GM19324 (cell line): ENCODE results near the gene GAD2.
"Not testable (repeated sequence)": the region's sequence is repeated elsewhere in the genome, so short reads cannot be mapped to it uniquely, and the experiment has no call there.

Source experiments
- ATAC-seq: cut with Tn5 transposase; IDR thresholded peaks from one replicate; pipeline ENCODE4 v1.9.1; 2021; ENCODE audit warnings: mild to moderate bottlenecking, moderate library complexity; ENCODE audit not compliant: unreplicated experiment, low FRiP score

The GAD2 gene

DNA sequence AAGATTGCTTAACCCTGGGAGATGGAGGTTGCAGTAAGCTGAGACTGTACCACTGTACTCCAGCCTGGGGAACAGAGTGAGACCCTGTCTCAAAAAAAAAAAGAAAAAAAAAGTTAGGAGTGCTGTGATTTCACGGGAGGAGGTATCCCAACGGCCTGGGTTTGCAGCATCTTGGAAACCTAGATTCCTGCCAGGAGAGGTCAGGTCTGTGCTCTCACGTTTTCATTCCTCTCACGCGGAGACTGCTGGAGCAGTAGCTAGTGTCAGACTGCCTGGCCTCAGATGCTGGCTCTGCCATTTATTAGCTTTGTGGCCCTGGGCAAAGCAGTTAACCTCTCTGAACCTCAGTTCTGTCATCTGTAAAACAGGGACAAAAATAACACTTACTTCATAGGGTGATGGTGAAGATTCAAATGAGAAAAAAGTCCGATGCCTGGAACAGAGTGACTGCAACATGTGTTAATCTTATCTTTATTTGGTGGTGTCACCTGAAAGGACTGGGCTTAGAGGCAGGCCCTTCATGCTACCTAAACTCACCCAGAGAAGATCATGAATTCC lies 94.9 kb downstream of the GAD2 start:
- no peak for ATAC-seq

DNA sequence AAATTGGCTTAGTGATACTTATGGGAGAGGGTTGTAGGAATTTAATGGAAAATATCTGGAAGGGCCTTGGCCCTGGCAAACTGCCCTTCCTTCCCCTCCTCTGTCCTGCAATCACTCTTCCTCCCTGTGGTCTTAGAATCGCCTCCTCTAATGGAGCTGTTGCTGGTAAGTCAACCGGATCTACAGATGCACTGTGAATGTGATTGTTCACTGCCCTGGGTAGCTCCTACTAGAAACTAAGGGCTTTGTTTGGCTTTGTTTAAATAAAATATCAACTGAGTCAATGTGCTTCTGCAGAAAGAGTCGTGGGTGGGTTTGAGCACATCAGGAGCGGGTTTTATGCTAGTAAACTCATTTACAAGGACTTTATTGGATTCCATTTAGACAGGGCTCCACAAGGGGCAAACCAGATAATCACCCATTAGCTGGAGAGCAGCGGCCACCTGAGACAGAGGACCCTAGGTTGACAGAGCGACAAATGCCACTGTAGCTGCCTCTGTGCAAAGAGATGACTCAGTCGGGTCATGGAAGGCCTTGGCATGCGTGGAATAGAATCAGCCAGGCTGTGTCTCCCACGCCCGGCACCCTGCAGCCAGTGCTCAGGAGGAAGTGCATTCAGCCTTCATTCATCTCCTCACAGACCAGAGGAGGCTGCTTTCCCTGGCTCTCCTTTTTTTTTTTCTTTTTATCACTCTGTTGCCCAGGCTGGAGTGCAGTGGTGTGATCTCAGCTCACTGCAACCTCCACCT lies 97.9 kb downstream of the GAD2 start:
- ATAC-seq, result no peak

DNA sequence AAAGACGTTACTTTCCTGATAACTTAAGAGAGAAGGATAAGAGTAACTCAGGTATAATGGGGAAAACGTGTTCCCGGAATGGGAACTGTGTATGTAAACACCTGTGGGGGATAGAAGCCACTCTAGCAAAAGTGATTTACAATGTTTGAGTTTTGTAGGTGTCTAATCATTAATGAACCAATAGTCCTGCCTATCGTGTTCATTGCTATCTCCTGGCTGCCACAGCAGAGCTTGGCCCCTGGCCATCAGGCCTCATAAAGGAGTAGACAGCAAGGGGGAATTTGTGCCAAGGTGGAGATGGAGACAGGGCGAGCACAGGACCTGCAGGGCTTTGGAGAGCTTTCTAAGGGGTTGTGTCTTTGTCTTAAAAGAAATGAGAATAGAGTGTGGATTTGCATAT lies 102.1 kb downstream of the GAD2 start:
- no peak for ATAC-seq

DNA sequence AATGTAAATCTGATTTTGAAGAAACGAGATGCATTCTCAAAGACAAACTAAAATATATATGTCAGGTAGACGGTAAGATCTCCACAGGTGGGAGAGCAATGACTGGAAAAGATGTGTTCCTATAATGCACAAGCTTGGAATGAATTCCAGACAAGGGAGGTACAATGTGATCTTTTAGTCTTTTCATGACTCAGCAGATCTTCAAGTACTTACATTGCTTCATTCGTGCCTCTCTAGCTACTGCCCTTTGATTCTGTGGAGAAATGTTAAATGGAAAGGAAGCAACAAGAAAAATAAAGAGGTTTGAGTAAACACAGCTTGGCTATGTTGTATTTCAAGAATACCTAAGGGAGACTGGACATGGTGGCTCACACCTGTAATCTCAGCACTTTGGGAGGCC lies 106.6 kb downstream of the GAD2 start:
- no peak for ATAC-seq

DNA sequence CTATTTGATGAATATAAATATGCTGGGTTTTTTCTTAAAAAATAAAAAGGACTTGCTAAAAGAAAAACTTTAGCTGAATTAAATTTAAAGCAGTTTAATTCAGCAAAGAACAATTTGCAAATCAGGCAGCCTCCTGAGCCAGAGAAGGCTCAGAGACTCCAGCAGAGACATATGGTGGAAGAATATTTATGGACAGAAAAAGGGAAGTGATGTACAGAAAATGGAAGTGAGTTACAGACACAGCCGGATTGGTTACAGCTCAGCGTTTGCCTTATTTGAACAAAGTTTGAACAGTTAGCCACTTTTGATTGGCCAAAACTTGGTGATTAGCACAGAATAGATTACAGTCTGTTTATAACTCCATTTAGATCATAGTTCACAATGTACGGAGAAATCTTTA lies 110.3 kb downstream of the GAD2 start:
- no peak for ATAC-seq

DNA sequence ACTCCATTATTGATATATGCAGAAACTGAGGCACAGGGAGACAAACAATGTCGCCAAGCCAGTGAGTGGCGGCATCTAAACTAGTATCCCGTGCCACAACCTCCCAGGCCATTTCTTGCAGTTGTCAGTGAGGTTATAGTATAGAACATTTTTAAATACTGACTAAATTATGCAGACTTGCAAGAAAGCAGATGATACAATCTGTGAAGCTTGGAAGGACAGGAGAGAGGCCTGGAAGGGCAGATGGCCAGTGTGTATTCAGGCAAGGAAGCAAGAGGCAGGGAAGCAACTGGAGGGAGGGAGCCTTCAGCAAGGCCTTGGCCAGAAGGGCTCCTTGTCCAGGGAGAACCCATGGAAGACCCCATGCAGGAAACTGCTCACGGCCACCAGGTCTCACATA lies 111.2 kb downstream of the GAD2 start:
- ATAC-seq, result no peak

DNA sequence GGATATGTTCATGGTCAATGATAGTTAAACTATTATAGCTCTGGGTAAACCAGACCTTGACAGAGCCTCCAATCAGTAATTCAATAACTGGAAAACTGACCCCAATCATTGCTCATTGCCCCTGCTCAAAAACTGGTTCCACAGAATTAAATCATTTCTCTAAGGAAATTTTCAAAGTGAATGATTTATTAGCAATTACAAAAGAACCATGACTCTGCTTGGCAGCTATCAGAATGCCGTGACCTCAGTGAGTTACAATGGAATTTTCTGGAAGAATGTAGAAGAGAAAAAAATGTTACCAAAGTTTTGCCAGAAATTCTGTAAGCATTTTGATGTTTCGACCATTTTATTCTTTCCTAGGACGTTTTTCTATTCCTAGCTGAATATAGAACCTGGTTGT lies 114.8 kb downstream of the GAD2 start:
- no peak for ATAC-seq

DNA sequence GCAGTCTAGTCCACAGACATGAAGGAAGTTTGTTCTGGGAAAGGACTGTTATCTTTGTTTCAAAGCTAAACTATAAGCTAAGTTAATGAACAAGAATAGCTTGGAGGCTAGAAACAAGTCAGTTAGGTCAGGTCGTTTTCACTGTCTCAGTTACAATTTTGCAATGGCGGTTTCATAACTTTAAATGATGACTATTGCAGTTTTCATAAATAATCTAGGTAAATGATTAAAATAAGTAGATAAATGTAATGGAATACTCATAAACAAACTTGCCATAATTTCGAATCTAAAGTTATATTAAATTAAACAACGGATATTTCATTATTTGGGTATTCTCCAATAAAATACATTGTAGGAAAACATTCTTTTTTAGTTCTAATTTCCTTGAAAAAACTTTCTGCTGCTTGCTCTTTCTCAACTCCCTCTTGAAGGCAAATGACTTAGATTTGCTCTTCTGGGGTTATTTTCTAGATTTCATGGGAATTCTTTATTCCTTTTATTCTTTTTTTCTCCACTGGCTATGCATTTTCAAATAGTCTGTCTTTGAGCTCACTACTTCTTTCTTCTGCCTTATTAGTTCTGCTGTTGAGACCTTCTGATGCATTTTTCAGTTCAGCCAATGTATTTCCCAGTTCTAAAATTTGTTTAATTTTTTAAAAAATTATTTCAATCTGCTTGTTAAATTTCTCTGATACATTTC lies 117.8 kb downstream of the GAD2 start:
- ATAC-seq, result no peak

DNA sequence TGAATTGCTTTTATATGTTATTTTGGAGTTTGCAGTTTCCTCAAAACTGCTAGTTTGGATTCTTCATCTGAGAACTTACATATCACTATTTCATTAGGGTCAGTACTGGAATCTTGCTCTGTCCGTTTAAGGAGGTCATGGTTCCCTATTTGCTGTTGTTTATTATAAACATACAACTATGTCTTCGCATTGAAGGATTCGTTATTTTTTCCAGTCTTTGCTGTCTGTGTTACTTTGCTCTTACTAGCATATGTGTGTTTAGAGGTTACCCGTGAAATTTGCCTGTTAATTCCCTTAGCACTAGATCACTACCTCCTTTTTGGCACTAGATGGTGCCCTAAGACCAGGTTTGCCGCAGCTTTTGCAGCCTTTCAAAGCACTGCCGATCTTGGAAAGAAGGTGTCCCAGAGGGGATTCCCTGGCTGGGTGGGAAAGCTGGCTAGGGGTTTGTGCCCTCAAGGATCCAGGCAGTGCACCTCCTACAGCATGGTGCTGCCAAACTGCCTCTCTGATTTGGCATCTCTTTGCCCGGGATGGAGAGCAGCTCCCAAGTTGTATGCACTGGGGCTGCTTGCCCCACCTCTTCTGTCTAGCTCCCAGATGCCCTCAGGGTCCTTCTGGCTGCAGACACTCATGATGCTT lies 118.5 kb downstream of the GAD2 start:
- peak; percentile 68 for ATAC-seq

DNA sequence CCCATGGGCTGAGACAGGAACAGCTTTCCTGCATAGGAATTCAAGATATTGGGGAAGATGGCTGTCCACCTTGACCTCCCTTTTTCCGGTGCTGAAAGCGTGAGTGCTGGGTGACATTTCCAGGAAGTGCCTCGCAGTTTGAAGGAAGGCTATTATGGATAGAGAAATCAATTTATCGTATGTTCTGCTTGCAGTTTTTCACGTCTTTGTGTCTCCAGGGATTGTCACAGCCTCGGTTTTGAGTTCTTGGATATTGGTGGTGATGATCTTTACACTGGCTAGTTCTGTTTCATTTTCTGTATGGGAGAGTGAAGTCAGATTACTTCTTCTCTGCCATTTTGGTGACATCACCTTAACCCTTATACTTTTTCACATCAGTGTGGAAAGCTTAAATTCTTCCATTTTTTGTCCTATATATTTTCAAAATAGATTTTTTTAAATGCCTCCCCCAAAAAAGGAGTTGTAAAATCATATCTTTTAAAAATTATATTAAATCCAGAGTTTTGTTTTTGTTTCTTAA lies 119.1 kb downstream of the GAD2 start:
- peak; percentile 36 for ATAC-seq

DNA sequence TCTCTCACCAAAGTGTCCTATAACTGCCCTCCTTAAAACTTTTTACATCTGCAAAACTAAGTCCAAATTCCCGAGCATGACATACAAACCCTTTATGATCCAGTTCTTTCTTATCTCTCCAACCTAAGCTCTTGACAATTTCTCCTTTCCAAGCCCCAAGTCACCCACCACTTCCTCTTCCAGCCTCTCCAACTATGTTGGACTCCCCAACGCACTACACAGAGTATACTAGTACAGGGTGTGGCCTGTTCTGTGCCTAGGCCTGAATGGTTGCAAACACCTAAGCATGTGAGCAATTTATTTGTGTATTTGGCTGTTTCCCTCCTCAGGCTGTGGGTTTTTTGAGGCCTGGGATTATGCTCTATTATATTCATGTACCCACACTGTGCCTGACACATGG lies 120.4 kb downstream of the GAD2 start:
- no peak for ATAC-seq

DNA sequence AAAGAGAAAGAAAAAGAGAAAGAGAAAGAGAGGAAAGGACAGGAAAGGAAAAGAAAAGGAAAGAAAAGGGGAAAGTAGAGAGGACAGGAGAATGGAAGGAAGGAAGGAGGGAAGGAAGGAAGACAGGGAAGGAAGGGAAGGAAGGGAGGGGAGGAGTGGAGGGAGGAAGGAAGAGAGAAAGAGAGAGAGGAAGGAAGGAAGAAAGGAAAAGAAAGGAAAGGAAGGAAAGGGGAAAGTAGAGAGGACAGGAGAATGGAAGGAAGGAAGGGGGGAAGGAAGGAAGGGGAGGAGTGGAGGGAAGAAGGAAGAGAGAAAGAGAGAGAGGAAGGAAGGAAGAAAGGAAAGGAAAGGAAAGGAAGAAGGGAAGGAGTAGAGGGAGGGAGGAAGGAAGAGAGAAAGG lies 125.1 kb downstream of the GAD2 start:
- no peak for ATAC-seq

DNA sequence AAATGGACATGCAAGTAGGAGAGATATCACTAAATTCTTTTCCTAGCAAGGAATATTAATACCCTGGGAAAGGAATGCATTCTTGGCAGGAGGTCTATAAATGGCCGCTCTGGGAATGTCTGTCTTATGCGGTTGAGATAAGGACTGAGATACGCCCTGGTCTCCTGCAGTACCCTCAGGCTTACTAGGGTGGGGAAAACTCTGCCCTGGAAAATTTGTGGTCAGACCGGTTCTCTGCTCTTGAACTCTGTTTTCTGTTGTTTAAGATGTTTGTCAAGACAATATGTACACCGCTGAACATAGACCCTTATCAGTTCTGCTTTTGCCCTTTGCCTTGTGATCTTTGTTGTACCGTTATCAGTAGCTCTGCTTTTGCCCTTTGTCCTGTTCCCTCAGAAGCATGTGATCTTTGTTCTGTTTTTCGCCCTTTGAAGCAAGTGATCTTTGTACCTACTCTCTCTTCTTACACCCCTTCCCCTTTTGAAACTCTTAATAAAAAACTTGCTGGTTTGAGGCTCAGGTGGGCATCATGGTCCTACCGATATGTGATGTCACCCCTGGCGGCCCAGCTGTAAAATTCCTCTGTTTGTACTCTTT lies 132.3 kb downstream of the GAD2 start:
- not testable (repeated sequence) for ATAC-seq
